ENCODE measurements around the gene RRP8.

Gene RRP8

GRCh38 chr11:6571434-6572008, 31.9 kb downstream of the RRP8 start:
- Histone ChIP-seq H3K9me3 (ENCODE audit: control insufficient read depth in 5 of 5, low read length in 5 of 5) (no peaks in the 10 kb centered on the region), H3K36me3 (ENCODE audit: control insufficient read depth in 5 of 5, insufficient read depth in 5 of 5, low read length in 5 of 5) (peaks cover 0 to 19% (median 4%) of the 10 kb centered on the region in 5 donors), H3K4me3 (ENCODE audit: low read depth in 1 of 5, low read length in 5 of 5) (no peak overlapping the region), H3K27me3 (ENCODE audit: control insufficient read depth in 5 of 5, insufficient read depth in 4 of 5, low read length in 5 of 5) (no peaks in the 10 kb centered on the region), H3K4me1 (ENCODE audit: control insufficient read depth in 5 of 5, insufficient read depth in 5 of 5, low read length in 5 of 5) (peaks cover 1 to 23% (median 11%) of the 10 kb centered on the region in 5 donors), H3K9ac (ENCODE audit: low read length in 5 of 5) (no peak overlapping the region), H3K27ac (ENCODE audit: low read depth, low read length) (no peak overlapping the region)

GRCh38 chr11:6570691-6571427, 32.6 kb downstream of the RRP8 start:
- H3K9ac ChIP-seq (ENCODE audit: low read length in 5 of 5), result no peak overlapping the region
- peaks cover 0 to 25% (median 8%) of the 10 kb centered on the region in 5 donors for H3K36me3 ChIP-seq (ENCODE audit: control insufficient read depth in 5 of 5, insufficient read depth in 5 of 5, low read length in 5 of 5)
- H3K27ac ChIP-seq (ENCODE audit: low read depth, low read length), result no peak overlapping the region
- H3K4me3 ChIP-seq (ENCODE audit: low read depth in 1 of 5, low read length in 5 of 5), result peak overlapping the region in 1 of 5 donors; percentile 12
- H3K27me3 ChIP-seq (ENCODE audit: control insufficient read depth in 5 of 5, insufficient read depth in 4 of 5, low read length in 5 of 5), result no peaks in the 10 kb centered on the region
- peaks cover 1 to 17% (median 9%) of the 10 kb centered on the region in 5 donors for H3K4me1 ChIP-seq (ENCODE audit: control insufficient read depth in 5 of 5, insufficient read depth in 5 of 5, low read length in 5 of 5)
- no peaks in the 10 kb centered on the region for H3K9me3 ChIP-seq (ENCODE audit: control insufficient read depth in 5 of 5, low read length in 5 of 5)

GRCh38 chr11:6569706-6570105, 33.7 kb downstream of the RRP8 start:
- no peak overlapping the region for H3K9ac ChIP-seq (ENCODE audit: low read length in 5 of 5)
- H3K4me1 ChIP-seq (ENCODE audit: control insufficient read depth in 5 of 5, insufficient read depth in 5 of 5, low read length in 5 of 5), result peaks cover 1 to 9% (median 8%) of the 10 kb centered on the region in 5 donors
- no peak overlapping the region for H3K4me3 ChIP-seq (ENCODE audit: low read depth in 1 of 5, low read length in 5 of 5)
- H3K27ac ChIP-seq (ENCODE audit: low read depth, low read length), result no peak overlapping the region
- no peaks in the 10 kb centered on the region for H3K9me3 ChIP-seq (ENCODE audit: control insufficient read depth in 5 of 5, low read length in 5 of 5)
- peaks cover 0 to 26% (median 8%) of the 10 kb centered on the region in 5 donors for H3K36me3 ChIP-seq (ENCODE audit: control insufficient read depth in 5 of 5, insufficient read depth in 5 of 5, low read length in 5 of 5)
- H3K27me3 ChIP-seq (ENCODE audit: control insufficient read depth in 5 of 5, insufficient read depth in 4 of 5, low read length in 5 of 5), result no peaks in the 10 kb centered on the region

GRCh38 chr11:6568191-6568918, 35.1 kb downstream of the RRP8 start:
- Histone ChIP-seq H3K4me1 (ENCODE audit: control insufficient read depth in 5 of 5, insufficient read depth in 5 of 5, low read length in 5 of 5) (peaks cover 1 to 9% (median 8%) of the 10 kb centered on the region in 5 donors), H3K36me3 (ENCODE audit: control insufficient read depth in 5 of 5, insufficient read depth in 5 of 5, low read length in 5 of 5) (peaks cover 0 to 39% (median 19%) of the 10 kb centered on the region in 5 donors), H3K9me3 (ENCODE audit: control insufficient read depth in 5 of 5, low read length in 5 of 5) (no peaks in the 10 kb centered on the region), H3K4me3 (ENCODE audit: low read depth in 1 of 5, low read length in 5 of 5) (no peak overlapping the region), H3K27ac (ENCODE audit: low read depth, low read length) (no peak overlapping the region), H3K27me3 (ENCODE audit: control insufficient read depth in 5 of 5, insufficient read depth in 4 of 5, low read length in 5 of 5) (no peaks in the 10 kb centered on the region), H3K9ac (ENCODE audit: low read length in 5 of 5) (no peak overlapping the region)

- no peak overlapping the region for H3K4me3 ChIP-seq (ENCODE audit: low read depth in 1 of 5, low read length in 5 of 5)
- H3K27me3 ChIP-seq (ENCODE audit: control insufficient read depth in 5 of 5, insufficient read depth in 4 of 5, low read length in 5 of 5), result no peaks in the 10 kb centered on the region
- H3K4me1 ChIP-seq (ENCODE audit: control insufficient read depth in 5 of 5, insufficient read depth in 5 of 5, low read length in 5 of 5), result peaks cover 1 to 9% (median 8%) of the 10 kb centered on the region in 5 donors
- peaks cover 0 to 43% (median 23%) of the 10 kb centered on the region in 5 donors for H3K36me3 ChIP-seq (ENCODE audit: control insufficient read depth in 5 of 5, insufficient read depth in 5 of 5, low read length in 5 of 5)
- H3K27ac ChIP-seq (ENCODE audit: low read depth, low read length), result no peak overlapping the region
- no peaks in the 10 kb centered on the region for H3K9me3 ChIP-seq (ENCODE audit: control insufficient read depth in 5 of 5, low read length in 5 of 5)
- H3K9ac ChIP-seq (ENCODE audit: low read length in 5 of 5), result no peak overlapping the region
Observed at GRCh38 chr11:6567371-6567745, 36.1 kb downstream of the RRP8 start.

GRCh38 chr11:6566704-6567370, 36.6 kb downstream of the RRP8 start:
- Histone ChIP-seq H3K27ac (ENCODE audit: low read depth, low read length) (no peak overlapping the region), H3K4me3 (ENCODE audit: low read depth in 1 of 5, low read length in 5 of 5) (no peak overlapping the region)

GRCh38 chr11:6565988-6566703, 37.3 kb downstream of the RRP8 start:
- Histone ChIP-seq H3K9me3 (ENCODE audit: control insufficient read depth in 5 of 5, low read length in 5 of 5) (no peaks in the 10 kb centered on the region), H3K4me3 (ENCODE audit: low read depth in 1 of 5, low read length in 5 of 5) (no peak overlapping the region), H3K27me3 (ENCODE audit: control insufficient read depth in 5 of 5, insufficient read depth in 4 of 5, low read length in 5 of 5) (no peaks in the 10 kb centered on the region), H3K4me1 (ENCODE audit: control insufficient read depth in 5 of 5, insufficient read depth in 5 of 5, low read length in 5 of 5) (peaks cover 1 to 9% (median 8%) of the 10 kb centered on the region in 5 donors), H3K36me3 (ENCODE audit: control insufficient read depth in 5 of 5, insufficient read depth in 5 of 5, low read length in 5 of 5) (peaks cover 0 to 41% (median 23%) of the 10 kb centered on the region in 5 donors), H3K27ac (ENCODE audit: low read depth, low read length) (no peak overlapping the region), H3K9ac (ENCODE audit: low read length in 5 of 5) (no peak overlapping the region)

More at GRCh38 chr11:6566704-6567370, 36.6 kb downstream of the RRP8 start:
- Histone ChIP-seq H3K4me1 (ENCODE audit: control insufficient read depth in 5 of 5, insufficient read depth in 5 of 5, low read length in 5 of 5) (peaks cover 1 to 9% (median 8%) of the 10 kb centered on the region in 5 donors), H3K27me3 (ENCODE audit: control insufficient read depth in 5 of 5, insufficient read depth in 4 of 5, low read length in 5 of 5) (no peaks in the 10 kb centered on the region), H3K9ac (ENCODE audit: low read length in 5 of 5) (no peak overlapping the region), H3K9me3 (ENCODE audit: control insufficient read depth in 5 of 5, low read length in 5 of 5) (no peaks in the 10 kb centered on the region), H3K36me3 (ENCODE audit: control insufficient read depth in 5 of 5, insufficient read depth in 5 of 5, low read length in 5 of 5) (peaks cover 0 to 43% (median 23%) of the 10 kb centered on the region in 5 donors)

GRCh38 chr11:6565325-6565724, 38.1 kb downstream of the RRP8 start:
- Histone ChIP-seq H3K27ac (ENCODE audit: low read depth, low read length) (no peak overlapping the region), H3K9ac (ENCODE audit: low read length in 5 of 5) (peak overlapping the region in 1 of 5 donors; percentile 10), H3K36me3 (ENCODE audit: control insufficient read depth in 5 of 5, insufficient read depth in 5 of 5, low read length in 5 of 5) (peaks cover 0 to 33% (median 17%) of the 10 kb centered on the region in 5 donors), H3K9me3 (ENCODE audit: control insufficient read depth in 5 of 5, low read length in 5 of 5) (no peaks in the 10 kb centered on the region), H3K4me1 (ENCODE audit: control insufficient read depth in 5 of 5, insufficient read depth in 5 of 5, low read length in 5 of 5) (peaks cover 1 to 9% (median 8%) of the 10 kb centered on the region in 5 donors), H3K4me3 (ENCODE audit: low read depth in 1 of 5, low read length in 5 of 5) (no peak overlapping the region), H3K27me3 (ENCODE audit: control insufficient read depth in 5 of 5, insufficient read depth in 4 of 5, low read length in 5 of 5) (no peaks in the 10 kb centered on the region)

- Histone ChIP-seq H3K9me3 (ENCODE audit: control insufficient read depth in 5 of 5, low read length in 5 of 5) (no peaks in the 10 kb centered on the region), H3K4me1 (ENCODE audit: control insufficient read depth in 5 of 5, insufficient read depth in 5 of 5, low read length in 5 of 5) (peaks cover 1 to 8% (median 6%) of the 10 kb centered on the region in 5 donors), H3K9ac (ENCODE audit: low read length in 5 of 5) (no peak overlapping the region), H3K27ac (ENCODE audit: low read depth, low read length) (no peak overlapping the region), H3K27me3 (ENCODE audit: control insufficient read depth in 5 of 5, insufficient read depth in 4 of 5, low read length in 5 of 5) (no peaks in the 10 kb centered on the region), H3K36me3 (ENCODE audit: control insufficient read depth in 5 of 5, insufficient read depth in 5 of 5, low read length in 5 of 5) (peaks cover 0 to 39% (median 20%) of the 10 kb centered on the region in 5 donors), H3K4me3 (ENCODE audit: low read depth in 1 of 5, low read length in 5 of 5) (no peak overlapping the region)
Observed at GRCh38 chr11:6563667-6564066, 39.7 kb downstream of the RRP8 start.
